Adrenal gland (tissue), 5 donors: Measurements from ENCODE around the gene THTPA.
"Not testable (repeated sequence)": the region's sequence is repeated elsewhere in the genome, so short reads cannot be mapped to it uniquely, and the experiment has no call there.

Experiments
- POLR2A ChIP-seq, 2 donors: fragments of 450-650 bp; IDR thresholded peaks; one replicate each; pipeline ENCODE4 v1.6.1; 2017; ENCODE audit warnings: antibody characterized with exemption in 2 of 2, mild to moderate bottlenecking in 2 of 2, moderate library complexity in 1 of 2
- TF ChIP-seq, protein P1 (sequence below), 6 experiments: fragments of 450-650 bp in 4 of 6; fragments of 200-600 bp in 2 of 6; sonication (generic) in 1 of 6; IDR thresholded peaks; 1 replicate in 5 of 6; 2 replicates in 1 of 6; pipeline versions ENCODE4 v1.5.1 to v1.8.0; 2016 to 2021; ENCODE audit warnings: antibody characterized with exemption in 6 of 6, mild to moderate bottlenecking in 2 of 6, moderate library complexity in 1 of 6
- donor health status: DM: no; HTN: no; CAD: no.

DNA sequence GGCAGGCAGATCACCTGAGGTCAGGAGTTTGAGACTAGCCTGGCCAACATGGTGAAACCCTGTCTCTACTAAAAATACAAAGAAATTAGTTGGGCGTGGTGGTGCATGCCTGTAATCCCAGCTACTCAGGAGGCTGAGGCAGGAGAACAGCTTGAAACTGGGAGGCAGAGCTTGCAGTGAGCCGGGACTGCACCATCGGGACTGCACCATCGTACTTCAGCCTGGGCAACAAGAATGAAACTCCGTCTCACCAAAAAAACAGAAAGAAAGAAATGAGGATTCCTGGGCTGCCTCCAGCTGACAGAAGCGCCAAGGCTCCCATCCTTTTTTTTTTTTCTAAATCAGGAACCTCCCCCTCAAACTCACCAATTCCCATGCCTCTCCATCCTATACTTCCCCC lies 19.2 kb upstream of the THTPA start:
- TF ChIP-seq, protein P1, sequence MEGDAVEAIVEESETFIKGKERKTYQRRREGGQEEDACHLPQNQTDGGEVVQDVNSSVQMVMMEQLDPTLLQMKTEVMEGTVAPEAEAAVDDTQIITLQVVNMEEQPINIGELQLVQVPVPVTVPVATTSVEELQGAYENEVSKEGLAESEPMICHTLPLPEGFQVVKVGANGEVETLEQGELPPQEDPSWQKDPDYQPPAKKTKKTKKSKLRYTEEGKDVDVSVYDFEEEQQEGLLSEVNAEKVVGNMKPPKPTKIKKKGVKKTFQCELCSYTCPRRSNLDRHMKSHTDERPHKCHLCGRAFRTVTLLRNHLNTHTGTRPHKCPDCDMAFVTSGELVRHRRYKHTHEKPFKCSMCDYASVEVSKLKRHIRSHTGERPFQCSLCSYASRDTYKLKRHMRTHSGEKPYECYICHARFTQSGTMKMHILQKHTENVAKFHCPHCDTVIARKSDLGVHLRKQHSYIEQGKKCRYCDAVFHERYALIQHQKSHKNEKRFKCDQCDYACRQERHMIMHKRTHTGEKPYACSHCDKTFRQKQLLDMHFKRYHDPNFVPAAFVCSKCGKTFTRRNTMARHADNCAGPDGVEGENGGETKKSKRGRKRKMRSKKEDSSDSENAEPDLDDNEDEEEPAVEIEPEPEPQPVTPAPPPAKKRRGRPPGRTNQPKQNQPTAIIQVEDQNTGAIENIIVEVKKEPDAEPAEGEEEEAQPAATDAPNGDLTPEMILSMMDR (IDR thresholded peaks at IDR 0.05): not testable (repeated sequence)
- not testable (repeated sequence) for TF ChIP-seq POLR2A (IDR thresholded peaks at IDR 0.05)
